GM10248 (cell line): ENCODE data around the gene FNTB.

Experiments
- CTCF ChIA-PET: fragments of 300-600 bp; sonication (Branson Sonifier 250); formaldehyde crosslinking; extraction: SDS; loops from one replicate; lab custom pipeline; 2021; ENCODE audit warnings: antibody characterized with exemption; lab: Yijun Ruan, JAX
- POLR2A ChIA-PET: fragments of 350-650 bp; sonication (Branson Sonifier 250); formaldehyde crosslinking; extraction: SDS; loops from one replicate; lab custom pipeline; 2020; ENCODE audit warnings: antibody characterized with exemption; lab: Yijun Ruan, JAX
- DNase-seq: peaks from one replicate; pipeline ENCODE4 v3.0.0; 2012; ENCODE audit errors: extremely low spot score
- TF ChIP-seq, protein P1 (sequence below): IDR thresholded peaks from 2 replicates; pipeline ENCODE4 v1.5.1; 2012; ENCODE audit warnings: mild to moderate bottlenecking, low read depth; ENCODE audit errors: extremely low read depth, missing control alignments, control extremely low read depth

Gene FNTB

DNA sequence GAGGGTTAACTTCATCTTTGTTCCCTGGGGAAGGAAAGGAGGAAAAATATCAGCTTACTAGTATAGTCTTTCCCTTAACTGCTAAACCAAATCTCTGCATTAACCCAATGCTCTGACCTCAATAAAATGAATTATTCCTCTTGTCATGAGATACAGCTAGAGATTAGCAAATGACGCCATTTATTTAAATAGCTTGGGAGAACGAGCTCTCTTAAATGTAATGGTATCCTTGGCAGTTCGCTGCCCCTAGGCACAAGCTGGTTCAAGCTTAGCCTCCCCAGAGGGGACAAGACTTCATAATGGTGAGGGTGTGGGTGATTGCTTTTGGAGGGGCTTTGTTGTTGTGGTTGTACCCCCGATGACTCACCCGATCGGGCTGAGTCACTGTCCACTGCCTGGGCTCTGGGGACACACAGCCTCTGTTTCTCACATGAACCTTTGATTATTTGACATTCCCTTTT, 19.6 kb downstream of the FNTB start:
- DNase-seq: no peak
- POLR2A ChIA-PET: no interaction called here
- TF ChIP-seq, protein P1, sequence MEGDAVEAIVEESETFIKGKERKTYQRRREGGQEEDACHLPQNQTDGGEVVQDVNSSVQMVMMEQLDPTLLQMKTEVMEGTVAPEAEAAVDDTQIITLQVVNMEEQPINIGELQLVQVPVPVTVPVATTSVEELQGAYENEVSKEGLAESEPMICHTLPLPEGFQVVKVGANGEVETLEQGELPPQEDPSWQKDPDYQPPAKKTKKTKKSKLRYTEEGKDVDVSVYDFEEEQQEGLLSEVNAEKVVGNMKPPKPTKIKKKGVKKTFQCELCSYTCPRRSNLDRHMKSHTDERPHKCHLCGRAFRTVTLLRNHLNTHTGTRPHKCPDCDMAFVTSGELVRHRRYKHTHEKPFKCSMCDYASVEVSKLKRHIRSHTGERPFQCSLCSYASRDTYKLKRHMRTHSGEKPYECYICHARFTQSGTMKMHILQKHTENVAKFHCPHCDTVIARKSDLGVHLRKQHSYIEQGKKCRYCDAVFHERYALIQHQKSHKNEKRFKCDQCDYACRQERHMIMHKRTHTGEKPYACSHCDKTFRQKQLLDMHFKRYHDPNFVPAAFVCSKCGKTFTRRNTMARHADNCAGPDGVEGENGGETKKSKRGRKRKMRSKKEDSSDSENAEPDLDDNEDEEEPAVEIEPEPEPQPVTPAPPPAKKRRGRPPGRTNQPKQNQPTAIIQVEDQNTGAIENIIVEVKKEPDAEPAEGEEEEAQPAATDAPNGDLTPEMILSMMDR: no peak
- CTCF ChIA-PET: interaction anchor here (1.0 to 13.4 kb wide), 4 partner anchors 10 to 18 kb away, joined by 3 to 114 read pairs (median 29); partner anchors contain the start of gene FNTB

DNA sequence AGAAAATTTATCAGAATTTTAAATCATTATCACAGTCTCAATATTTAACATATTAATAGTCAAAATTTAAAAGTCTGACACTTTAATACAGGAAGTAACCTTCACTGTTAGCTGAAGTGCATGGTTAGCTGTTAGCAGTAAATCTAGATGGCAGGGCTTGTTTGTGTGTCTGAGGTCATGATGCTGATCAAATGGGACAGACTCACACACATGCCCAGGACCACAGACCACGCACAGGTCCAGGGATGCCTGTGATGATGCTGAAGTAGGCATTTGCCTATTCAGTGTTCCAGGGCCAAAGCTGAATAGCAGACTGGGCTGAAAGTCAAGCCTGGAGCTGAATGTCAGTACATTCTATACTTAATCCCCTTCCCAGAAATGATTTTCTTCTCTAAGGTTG, 20.5 kb downstream of the FNTB start:
- ChIA-PET CTCF (interaction anchor here (1.0 to 13.4 kb wide), 4 partner anchors 9 to 19 kb away, joined by 3 to 114 read pairs (median 29); partner anchors contain the start of gene FNTB), POLR2A (no interaction called here)
- no peak for DNase-seq
- TF ChIP-seq, protein P1: no peak

DNA sequence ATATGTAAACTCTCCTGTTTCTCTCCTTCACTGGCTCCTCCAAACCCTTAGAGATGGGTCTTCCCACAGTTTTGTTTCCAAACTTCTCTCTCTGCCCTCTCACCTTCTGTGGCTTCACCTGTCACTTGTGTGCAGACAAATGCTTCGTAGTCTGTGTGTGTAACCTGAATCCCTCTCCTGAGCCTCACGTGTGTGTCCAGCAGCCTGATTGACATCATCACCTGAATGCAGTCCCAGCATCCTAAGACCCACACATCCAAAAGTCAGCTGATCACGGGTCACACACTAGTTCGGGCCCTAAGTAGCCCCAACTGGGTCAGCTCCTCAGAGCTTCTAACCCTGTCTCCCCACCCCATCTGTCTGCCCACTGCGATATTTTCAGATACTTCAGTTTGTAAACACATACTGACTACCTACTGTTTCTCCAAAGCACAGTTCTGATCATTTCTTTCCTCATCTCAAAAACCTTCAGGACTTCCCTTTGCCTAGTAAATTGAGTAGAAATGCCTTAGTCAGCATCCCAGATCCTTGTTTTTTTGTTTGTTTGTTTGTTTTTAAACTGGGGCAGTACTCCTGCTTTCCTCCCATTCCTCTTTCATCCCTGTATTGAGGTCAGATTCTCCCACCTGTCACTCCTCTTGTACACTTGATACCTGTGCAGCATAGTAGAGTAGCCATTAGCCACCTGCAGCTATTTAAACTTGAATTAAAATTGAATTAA, 23.7 kb downstream of the FNTB start:
- TF ChIP-seq, protein P1: no peak
- no peak for DNase-seq
- ChIA-PET CTCF (interaction anchor here (0.7 to 8.6 kb wide), 4 partner anchors 11 to 24 kb away, joined by 3 to 54 read pairs (median 3); partner anchors contain the start of gene FNTB), POLR2A (no interaction called here)

DNA sequence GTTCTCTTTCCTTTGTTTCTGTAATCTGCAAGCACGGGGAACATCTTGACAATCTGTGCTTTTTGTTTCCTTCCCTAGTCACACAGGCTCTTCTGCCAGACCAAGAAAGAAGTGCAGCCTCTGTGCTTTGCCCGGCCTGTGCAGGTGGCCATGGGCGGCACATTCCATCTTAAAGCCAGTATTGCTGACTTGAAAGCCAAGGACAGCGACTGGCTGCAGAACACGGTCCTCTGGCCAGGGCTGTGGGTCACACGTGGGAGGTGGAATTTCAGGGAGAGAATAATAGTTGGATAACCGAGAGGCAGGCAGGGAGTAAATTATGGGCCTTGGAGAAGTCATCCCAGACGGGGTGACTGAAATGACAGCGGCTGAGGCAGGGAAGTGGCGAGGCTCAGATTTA, 24.8 kb downstream of the FNTB start:
- CTCF ChIA-PET: interaction anchor here (0.7 to 16.6 kb wide), 4 partner anchors 11 to 22 kb away, joined by 3 to 162 read pairs (median 3); partner anchors contain the start of gene FNTB
- no peak for DNase-seq
- POLR2A ChIA-PET: no interaction called here
- TF ChIP-seq, protein P1: no peak

DNA sequence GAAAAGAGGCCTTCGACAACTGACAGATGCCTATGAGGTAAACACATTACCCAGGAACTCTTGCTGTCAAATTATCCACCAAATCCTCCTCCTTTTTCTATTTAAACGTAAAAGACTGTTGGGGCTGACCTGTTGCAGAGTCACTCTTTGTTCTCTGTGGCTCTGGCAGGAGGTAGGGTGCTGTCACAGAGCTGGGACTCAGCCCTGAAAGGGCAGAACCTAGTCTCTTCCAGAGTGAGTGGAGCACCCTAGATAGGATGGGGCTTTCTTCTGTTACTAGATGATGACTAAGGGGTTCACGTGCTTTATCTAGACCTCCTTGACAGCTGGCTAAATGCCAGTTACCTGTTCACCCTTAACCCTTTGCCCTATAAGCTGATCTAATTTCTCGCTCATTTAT, 25.7 kb downstream of the FNTB start:
- POLR2A ChIA-PET: no interaction called here
- TF ChIP-seq, protein P1: no peak
- CTCF ChIA-PET: interaction anchor here (0.9 to 16.6 kb wide), 3 partner anchors 10 to 23 kb away, joined by 3 to 162 read pairs (median 3); partner anchors contain the start of gene FNTB
- DNase-seq: no peak

DNA sequence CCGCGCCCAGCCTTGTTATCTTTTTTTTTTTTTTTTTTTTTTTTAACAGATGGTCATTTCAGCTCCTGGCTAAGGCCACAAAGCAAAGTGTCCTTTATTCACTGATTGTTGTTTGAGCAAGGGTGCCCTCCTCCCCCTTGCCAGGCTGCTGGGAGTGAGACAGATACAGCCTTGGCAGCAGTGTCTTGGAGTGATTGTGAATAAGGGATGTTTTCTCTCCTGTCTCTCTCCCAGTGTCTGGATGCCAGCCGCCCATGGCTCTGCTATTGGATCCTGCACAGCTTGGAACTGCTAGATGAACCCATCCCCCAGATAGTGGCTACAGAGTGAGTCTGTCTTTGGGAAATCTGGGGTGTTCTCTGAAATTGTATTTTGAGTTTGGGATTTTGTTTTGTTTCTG, 28.7 kb downstream of the FNTB start:
- no peak for DNase-seq
- TF ChIP-seq, protein P1: no peak
- ChIA-PET CTCF (interaction anchor here (0.8 to 16.6 kb wide), 4 partner anchors 9 to 26 kb away, joined by 3 to 162 read pairs (median 5); partner anchors contain the start of gene FNTB), POLR2A (interaction anchor here (0.6 kb wide), 1 partner anchor 54 kb away, joined by 5 read pairs; no protein-coding TSS in a partner anchor)
